ENCODE results near the gene PROM2. TPM values are rescaled to one million over a fixed set of nuclear protein-coding genes. Genes with fewer than 3 reads are reported as not detected.

PROM2 gene
- polyA plus RNA-seq, 1 donor (not counting 4 experiments of a cell fraction or from before 2014, with no cell fraction given): 11.4 TPM

DNA sequence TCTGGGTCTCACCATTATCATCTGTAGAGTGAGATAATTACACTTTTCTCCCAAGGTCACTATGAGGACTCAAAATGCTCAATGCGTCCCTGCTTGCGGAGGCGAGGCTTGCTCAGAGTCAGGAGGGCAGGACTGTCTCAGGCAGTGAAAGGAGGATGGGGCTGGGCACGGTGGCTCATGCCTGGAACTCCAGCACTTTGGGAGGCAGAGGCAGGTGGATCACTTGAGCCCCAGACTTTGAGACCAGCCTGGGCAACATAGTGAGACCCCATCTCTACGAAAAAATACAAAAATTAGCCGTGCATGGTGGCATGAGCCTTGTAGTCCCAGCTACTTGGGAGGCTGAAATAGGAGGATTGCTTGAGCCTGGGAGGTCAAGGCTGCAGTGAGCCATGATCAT lies 21.1 kb downstream of the PROM2 start:
- Histone ChIP-seq H3K79me2 (ENCODE audit: control insufficient read depth, insufficient read depth, low read length) (no peaks in the 10 kb centered on the region), H3K9me3 (ENCODE audit: control insufficient read depth, low read depth, low read length) (no peaks in the 10 kb centered on the region), H3K4me3 (ENCODE audit: control insufficient read depth in 2 of 3, extremely low read depth in 1 of 3, insufficient read depth in 2 of 3, low read depth in 1 of 3, low read length in 3 of 3) (no peak overlapping the region), H3K9ac (ENCODE audit: control insufficient read depth, extremely low read depth, insufficient read depth, low read length) (no peak overlapping the region), H2AFZ (ENCODE audit: control insufficient read depth, low read length) (no peak overlapping the region), H3K4me2 (ENCODE audit: control insufficient read depth, extremely low read depth, insufficient read depth, low read depth, low read length) (no peak overlapping the region), H3K9me1 (ENCODE audit: control insufficient read depth, extremely low read depth, insufficient read depth, low read length) (no peaks in the 10 kb centered on the region), H3K27ac (ENCODE audit: control insufficient read depth, insufficient read depth, low read length) (no peak overlapping the region), H3K36me3 (ENCODE audit: control insufficient read depth in 2 of 2, extremely low read depth in 1 of 2, insufficient read depth in 2 of 2, low read length in 2 of 2) (peaks cover 0 to 5% of the 10 kb centered on the region in 2 experiments), H4K20me1 (ENCODE audit: control insufficient read depth, extremely low read depth, insufficient read depth, low read length) (no peaks in the 10 kb centered on the region), H3K4me1 (ENCODE audit: control insufficient read depth, extremely low read depth, insufficient read depth, low read length) (peaks cover 15% of the 10 kb centered on the region), H3K27me3 (ENCODE audit: control insufficient read depth, extremely low read depth, insufficient read depth, low read length) (peaks cover 47% of the 10 kb centered on the region)
- DNase-seq (ENCODE audit: low read depth, low spot score) (no peak), FAIRE-seq (no peak)
- dilution Hi-C loops (cut with MboI; ENCODE audit: extremely low pct_ligation_motif_present, low sequenced_read_pairs): no loop called here
- no peak for TF ChIP-seq CTCF (optimal IDR thresholded peaks at IDR 0.05 in 1 of 3, IDR thresholded peaks at IDR 0.05 in 1 of 3, conservative IDR thresholded peaks at IDR 0.05 in 1 of 3; ENCODE audit: extremely low read depth in 1 of 3, insufficient read depth in 2 of 3, low read length in 3 of 3)
- no peak for TF ChIP-seq EZH2 (IDR thresholded peaks at IDR 0.05; ENCODE audit: low read length)

- Histone ChIP-seq H3K79me2 (ENCODE audit: control insufficient read depth, insufficient read depth, low read length) (no peaks in the 10 kb centered on the region), H3K27me3 (ENCODE audit: control insufficient read depth, extremely low read depth, insufficient read depth, low read length) (peaks cover 54% of the 10 kb centered on the region), H3K4me1 (ENCODE audit: control insufficient read depth, extremely low read depth, insufficient read depth, low read length) (peaks cover 15% of the 10 kb centered on the region), H3K36me3 (ENCODE audit: control insufficient read depth in 2 of 2, extremely low read depth in 1 of 2, insufficient read depth in 2 of 2, low read length in 2 of 2) (peaks cover 0 to 3% of the 10 kb centered on the region in 2 experiments), H3K9me3 (ENCODE audit: control insufficient read depth, low read depth, low read length) (no peaks in the 10 kb centered on the region), H3K4me3 (ENCODE audit: control insufficient read depth in 2 of 3, extremely low read depth in 1 of 3, insufficient read depth in 2 of 3, low read depth in 1 of 3, low read length in 3 of 3) (no peak overlapping the region), H4K20me1 (ENCODE audit: control insufficient read depth, extremely low read depth, insufficient read depth, low read length) (no peaks in the 10 kb centered on the region), H3K27ac (ENCODE audit: control insufficient read depth, insufficient read depth, low read length) (no peak overlapping the region), H3K9me1 (ENCODE audit: control insufficient read depth, extremely low read depth, insufficient read depth, low read length) (no peaks in the 10 kb centered on the region), H3K4me2 (ENCODE audit: control insufficient read depth, extremely low read depth, insufficient read depth, low read depth, low read length) (no peak overlapping the region), H3K9ac (ENCODE audit: control insufficient read depth, extremely low read depth, insufficient read depth, low read length) (no peak overlapping the region), H2AFZ (ENCODE audit: control insufficient read depth, low read length) (no peak overlapping the region)
- TF ChIP-seq EZH2 (IDR thresholded peaks at IDR 0.05; ENCODE audit: low read length): no peak
- no peak for TF ChIP-seq CTCF (optimal IDR thresholded peaks at IDR 0.05 in 1 of 3, IDR thresholded peaks at IDR 0.05 in 1 of 3, conservative IDR thresholded peaks at IDR 0.05 in 1 of 3; ENCODE audit: extremely low read depth in 1 of 3, insufficient read depth in 2 of 3, low read length in 3 of 3)
- FAIRE-seq (no peak), DNase-seq (ENCODE audit: low read depth, low spot score) (no peak)
- dilution Hi-C loops (cut with MboI; ENCODE audit: extremely low pct_ligation_motif_present, low sequenced_read_pairs): no loop called here
Observed at GRCh38 chr2:95296011-95296410, 21.8 kb downstream of the PROM2 start.

All from keratinocyte (primary cell).